ENCODE results near the gene SULF2.

- no peak for TF ChIP-seq EZH2 (IDR thresholded peaks at IDR 0.05)
- TF ChIP-seq, protein P1, sequence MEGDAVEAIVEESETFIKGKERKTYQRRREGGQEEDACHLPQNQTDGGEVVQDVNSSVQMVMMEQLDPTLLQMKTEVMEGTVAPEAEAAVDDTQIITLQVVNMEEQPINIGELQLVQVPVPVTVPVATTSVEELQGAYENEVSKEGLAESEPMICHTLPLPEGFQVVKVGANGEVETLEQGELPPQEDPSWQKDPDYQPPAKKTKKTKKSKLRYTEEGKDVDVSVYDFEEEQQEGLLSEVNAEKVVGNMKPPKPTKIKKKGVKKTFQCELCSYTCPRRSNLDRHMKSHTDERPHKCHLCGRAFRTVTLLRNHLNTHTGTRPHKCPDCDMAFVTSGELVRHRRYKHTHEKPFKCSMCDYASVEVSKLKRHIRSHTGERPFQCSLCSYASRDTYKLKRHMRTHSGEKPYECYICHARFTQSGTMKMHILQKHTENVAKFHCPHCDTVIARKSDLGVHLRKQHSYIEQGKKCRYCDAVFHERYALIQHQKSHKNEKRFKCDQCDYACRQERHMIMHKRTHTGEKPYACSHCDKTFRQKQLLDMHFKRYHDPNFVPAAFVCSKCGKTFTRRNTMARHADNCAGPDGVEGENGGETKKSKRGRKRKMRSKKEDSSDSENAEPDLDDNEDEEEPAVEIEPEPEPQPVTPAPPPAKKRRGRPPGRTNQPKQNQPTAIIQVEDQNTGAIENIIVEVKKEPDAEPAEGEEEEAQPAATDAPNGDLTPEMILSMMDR (IDR thresholded peaks at IDR 0.05 in 2 of 3, conservative IDR thresholded peaks at IDR 0.05 in 1 of 3; ENCODE audit: borderline replicate concordance in 1 of 3, insufficient read depth in 1 of 3, low read depth in 2 of 3, low read length in 2 of 3), result no peak
- TF ChIP-seq, protein P2, sequence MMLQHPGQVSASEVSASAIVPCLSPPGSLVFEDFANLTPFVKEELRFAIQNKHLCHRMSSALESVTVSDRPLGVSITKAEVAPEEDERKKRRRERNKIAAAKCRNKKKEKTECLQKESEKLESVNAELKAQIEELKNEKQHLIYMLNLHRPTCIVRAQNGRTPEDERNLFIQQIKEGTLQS (IDR thresholded peaks at IDR 0.05), result no peak
- TF ChIP-seq, protein P3, sequence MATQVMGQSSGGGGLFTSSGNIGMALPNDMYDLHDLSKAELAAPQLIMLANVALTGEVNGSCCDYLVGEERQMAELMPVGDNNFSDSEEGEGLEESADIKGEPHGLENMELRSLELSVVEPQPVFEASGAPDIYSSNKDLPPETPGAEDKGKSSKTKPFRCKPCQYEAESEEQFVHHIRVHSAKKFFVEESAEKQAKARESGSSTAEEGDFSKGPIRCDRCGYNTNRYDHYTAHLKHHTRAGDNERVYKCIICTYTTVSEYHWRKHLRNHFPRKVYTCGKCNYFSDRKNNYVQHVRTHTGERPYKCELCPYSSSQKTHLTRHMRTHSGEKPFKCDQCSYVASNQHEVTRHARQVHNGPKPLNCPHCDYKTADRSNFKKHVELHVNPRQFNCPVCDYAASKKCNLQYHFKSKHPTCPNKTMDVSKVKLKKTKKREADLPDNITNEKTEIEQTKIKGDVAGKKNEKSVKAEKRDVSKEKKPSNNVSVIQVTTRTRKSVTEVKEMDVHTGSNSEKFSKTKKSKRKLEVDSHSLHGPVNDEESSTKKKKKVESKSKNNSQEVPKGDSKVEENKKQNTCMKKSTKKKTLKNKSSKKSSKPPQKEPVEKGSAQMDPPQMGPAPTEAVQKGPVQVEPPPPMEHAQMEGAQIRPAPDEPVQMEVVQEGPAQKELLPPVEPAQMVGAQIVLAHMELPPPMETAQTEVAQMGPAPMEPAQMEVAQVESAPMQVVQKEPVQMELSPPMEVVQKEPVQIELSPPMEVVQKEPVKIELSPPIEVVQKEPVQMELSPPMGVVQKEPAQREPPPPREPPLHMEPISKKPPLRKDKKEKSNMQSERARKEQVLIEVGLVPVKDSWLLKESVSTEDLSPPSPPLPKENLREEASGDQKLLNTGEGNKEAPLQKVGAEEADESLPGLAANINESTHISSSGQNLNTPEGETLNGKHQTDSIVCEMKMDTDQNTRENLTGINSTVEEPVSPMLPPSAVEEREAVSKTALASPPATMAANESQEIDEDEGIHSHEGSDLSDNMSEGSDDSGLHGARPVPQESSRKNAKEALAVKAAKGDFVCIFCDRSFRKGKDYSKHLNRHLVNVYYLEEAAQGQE (IDR thresholded peaks at IDR 0.05; ENCODE audit: low read depth), result no peak
- no peak for TF ChIP-seq POLR2A (IDR thresholded peaks at IDR 0.05; ENCODE audit: borderline replicate concordance, extremely low read depth, insufficient read depth, insufficient read length)
- TF ChIP-seq, protein P4, sequence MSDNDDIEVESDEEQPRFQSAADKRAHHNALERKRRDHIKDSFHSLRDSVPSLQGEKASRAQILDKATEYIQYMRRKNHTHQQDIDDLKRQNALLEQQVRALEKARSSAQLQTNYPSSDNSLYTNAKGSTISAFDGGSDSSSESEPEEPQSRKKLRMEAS (IDR thresholded peaks at IDR 0.05), result no peak
- no peak for TF ChIP-seq POLR2AphosphoS5 (IDR thresholded peaks at IDR 0.05; ENCODE audit: low read depth, low read length)
- TF ChIP-seq CEBPB (IDR thresholded peaks at IDR 0.05; ENCODE audit: low read depth), result no peak
- no peak for TF ChIP-seq RAD21 (IDR thresholded peaks at IDR 0.05; ENCODE audit: low read depth)
- no peak for TF ChIP-seq SP1 (IDR thresholded peaks at IDR 0.05; ENCODE audit: low read depth)
- no peak for TF ChIP-seq TCF7L2 (IDR thresholded peaks at IDR 0.05; ENCODE audit: borderline replicate concordance, extremely low read depth, insufficient read depth, insufficient read length)
- no peak for TF ChIP-seq ZNF274 (IDR thresholded peaks at IDR 0.05; ENCODE audit: low read depth, low read length)
Observed at GRCh38 chr20:47665221-47665991, 119.9 kb downstream of the SULF2 start.
